Measurements from ENCODE around the gene SNTG2.

SNTG2 gene

DNA sequence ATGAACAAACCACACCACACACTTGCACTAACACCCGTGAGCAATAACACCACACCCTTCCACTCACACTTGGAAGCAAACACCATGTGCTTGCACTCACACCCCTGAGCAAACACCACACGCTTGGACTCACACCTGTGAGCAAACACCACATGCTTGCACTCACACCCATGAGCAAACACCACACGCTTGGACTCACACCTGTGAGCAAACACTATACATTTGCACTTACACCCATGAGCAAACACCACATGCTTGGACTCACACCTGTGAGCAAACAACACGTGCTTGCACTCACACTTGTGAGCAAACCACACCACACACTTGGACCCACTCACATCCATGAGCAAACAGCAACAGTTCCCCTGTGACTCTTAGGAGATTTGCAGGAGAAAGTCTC is 24.4 kb downstream of the SNTG2 start:
- Histone ChIP-seq H3K4me3 (no peak overlapping the region), H3K27ac (no peak overlapping the region)
- DNase-seq (ENCODE audit: low spot score) = no peak
- TF ChIP-seq CTCF (IDR thresholded peaks at IDR 0.05) = no peak

DNA sequence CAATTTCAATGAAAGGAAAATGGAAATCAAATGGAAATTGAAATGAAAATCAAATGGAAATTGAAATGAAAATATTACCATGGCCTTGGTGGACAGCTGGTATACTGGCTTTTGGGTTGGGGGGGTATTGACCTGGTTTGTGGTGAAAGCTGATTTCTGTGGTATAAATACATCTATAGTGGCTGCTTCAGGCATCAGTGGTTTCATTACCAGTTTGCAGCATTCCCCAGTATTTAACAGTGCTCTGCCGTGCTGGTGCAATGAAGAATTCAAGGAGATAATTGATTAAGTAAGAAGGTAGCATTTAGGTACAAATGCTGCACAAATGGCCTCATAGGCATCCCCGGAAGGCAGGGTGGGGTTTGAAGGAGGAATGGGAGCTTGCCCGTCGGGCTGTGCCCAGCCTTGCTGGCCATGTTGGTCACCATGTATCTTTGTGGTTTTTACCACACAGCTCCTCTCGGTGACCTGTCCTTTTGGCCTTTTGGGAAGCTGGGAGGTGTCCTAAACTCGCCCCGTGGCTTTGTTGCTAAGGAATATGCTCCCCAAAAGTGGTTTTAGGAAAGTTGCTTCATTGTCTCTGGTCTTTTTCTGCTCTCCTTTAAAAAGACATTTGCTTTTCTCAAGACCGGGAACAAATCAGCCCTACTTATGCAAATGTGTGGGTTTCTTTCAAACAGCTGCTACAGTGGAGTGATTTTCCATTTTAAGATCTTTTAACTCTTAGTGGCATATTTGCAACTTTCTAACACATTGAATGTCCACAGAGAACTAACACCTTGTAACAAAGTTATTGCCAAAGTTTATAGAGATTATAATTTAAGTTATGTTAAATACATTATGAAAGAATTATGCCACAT is 28.6 kb downstream of the SNTG2 start:
- H3K27ac ChIP-seq = no peak overlapping the region
- TF ChIP-seq CTCF (IDR thresholded peaks at IDR 0.05) = no peak
- H3K4me3 ChIP-seq = no peak overlapping the region
- DNase-seq (ENCODE audit: low spot score) = no peak

GRCh38 chr2:980176-980575 is 29.5 kb downstream of the SNTG2 start:
- TF ChIP-seq CTCF (IDR thresholded peaks at IDR 0.05) = no peak
- H3K27ac ChIP-seq = no peak overlapping the region
- no peak for DNase-seq (ENCODE audit: low spot score)
- H3K4me3 ChIP-seq = no peak overlapping the region

DNA sequence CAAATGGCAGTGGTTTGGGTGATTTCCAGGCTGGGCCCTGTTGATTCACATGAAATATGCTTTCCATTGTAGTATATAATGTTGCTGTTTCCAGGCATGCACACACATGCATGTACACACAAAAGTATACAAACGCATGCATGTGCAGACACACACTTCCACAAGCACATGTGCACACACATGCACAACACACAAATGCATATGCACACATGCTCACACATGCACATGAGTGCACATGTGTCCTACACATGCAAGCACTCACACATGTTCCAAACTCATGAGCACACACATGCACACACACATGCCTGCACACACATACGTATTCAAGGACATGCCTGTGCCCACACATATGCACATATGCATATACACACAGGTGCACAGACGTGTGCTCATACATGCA is 30.6 kb downstream of the SNTG2 start:
- DNase-seq (ENCODE audit: low spot score) = no peak
- TF ChIP-seq CTCF (IDR thresholded peaks at IDR 0.05) = no peak
- Histone ChIP-seq H3K27ac (no peak overlapping the region), H3K4me3 (no peak overlapping the region)

GRCh38 chr2:981759-982158 is 31.1 kb downstream of the SNTG2 start:
- H3K4me3 ChIP-seq = no peak overlapping the region
- no peak for DNase-seq (ENCODE audit: low spot score)
- TF ChIP-seq CTCF (IDR thresholded peaks at IDR 0.05) = no peak
- H3K27ac ChIP-seq = no peak overlapping the region

DNA sequence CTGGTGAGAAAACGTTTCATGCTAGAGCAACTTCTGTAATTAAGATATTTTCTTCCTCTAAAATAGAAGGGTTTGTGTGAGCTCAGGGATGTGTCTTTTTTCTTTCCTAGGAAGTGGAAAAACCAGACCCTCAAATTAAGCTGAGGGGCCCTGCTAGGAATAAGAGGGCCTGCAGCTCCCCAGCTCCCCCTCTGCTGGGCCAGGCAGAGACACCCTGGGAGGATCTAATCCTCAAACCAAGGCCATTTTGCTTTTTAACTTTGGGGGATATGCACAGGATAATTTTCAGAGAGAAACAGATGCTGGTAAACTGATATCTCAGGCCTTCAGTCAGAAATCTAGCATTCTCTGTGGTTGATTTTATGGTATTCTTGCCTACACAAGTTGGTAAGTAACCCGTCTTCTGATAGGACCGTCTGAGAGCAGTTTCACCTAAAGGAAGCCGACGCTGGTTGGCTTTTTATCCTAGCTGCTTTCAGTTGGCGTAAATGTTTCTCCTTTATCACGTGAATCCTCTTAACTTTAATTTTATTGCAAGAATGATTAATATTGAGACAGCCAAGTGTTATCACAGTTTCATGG is 34.8 kb downstream of the SNTG2 start:
- no peak for TF ChIP-seq CTCF (IDR thresholded peaks at IDR 0.05)
- no peak for DNase-seq (ENCODE audit: low spot score)
- H3K4me3 ChIP-seq = no peak overlapping the region
- no peak overlapping the region for H3K27ac ChIP-seq

DNA sequence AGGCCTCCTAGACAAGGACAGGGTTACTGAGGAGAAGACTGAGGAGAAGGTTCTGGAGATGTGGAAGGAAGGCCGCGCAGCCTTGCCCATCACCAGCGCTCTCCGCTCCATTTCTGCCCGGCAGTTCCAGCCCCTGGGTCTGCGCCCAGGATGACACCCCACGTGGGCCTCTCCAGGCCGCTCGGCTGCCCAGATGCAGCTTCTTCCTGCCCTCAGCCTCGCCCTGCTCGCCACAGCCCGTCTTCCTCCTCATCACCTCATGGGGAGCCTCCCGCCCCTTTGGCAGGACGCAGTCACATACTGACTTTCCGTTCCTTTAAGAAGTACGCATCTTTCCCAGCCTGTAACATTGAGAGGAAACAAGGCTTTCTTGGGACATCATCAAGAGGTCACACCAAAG is 37.1 kb downstream of the SNTG2 start:
- TF ChIP-seq CTCF (IDR thresholded peaks at IDR 0.05) = no peak
- no peak overlapping the region for H3K4me3 ChIP-seq
- no peak overlapping the region for H3K27ac ChIP-seq
- DNase-seq (ENCODE audit: low spot score) = no peak

Measured in coronary artery (tissue), 2 donors.